ENCODE data around the gene SRGAP2B. TPM values are rescaled to one million over a fixed set of nuclear protein-coding genes. Genes with fewer than 3 reads are reported as not detected.
A peak's percentile ranks its signal among the peaks of the same experiment; 100 is the strongest.
"Not testable (repeated sequence)": the region's sequence is repeated elsewhere in the genome, so short reads cannot be mapped to it uniquely, and the experiment has no call there.

SRGAP2B gene
- total RNA-seq (10 to 100 TPM; 33.2 to 49.8 TPM), polyA plus RNA-seq (10 to 100 TPM in 1 of 2 donors, 1 to 10 TPM in 1; 5.8 to 17.5 TPM)
- long read RNA-seq, donor 1, partial matches to known transcripts, result 6 of 7 reads
- long read RNA-seq, donor 1, other reads (novel, unspliced or antisense), result 0 of 7 reads
- long read RNA-seq, donor 2, result 0 reads
- long read RNA-seq, donor 3, result 0 reads
- long read RNA-seq, donor 4, result 0 reads
- long read RNA-seq, donor 5, partial matches to known transcripts, result 5 of 5 reads
- long read RNA-seq, donor 5, other reads (novel, unspliced or antisense), result 0 of 5 reads

DNA sequence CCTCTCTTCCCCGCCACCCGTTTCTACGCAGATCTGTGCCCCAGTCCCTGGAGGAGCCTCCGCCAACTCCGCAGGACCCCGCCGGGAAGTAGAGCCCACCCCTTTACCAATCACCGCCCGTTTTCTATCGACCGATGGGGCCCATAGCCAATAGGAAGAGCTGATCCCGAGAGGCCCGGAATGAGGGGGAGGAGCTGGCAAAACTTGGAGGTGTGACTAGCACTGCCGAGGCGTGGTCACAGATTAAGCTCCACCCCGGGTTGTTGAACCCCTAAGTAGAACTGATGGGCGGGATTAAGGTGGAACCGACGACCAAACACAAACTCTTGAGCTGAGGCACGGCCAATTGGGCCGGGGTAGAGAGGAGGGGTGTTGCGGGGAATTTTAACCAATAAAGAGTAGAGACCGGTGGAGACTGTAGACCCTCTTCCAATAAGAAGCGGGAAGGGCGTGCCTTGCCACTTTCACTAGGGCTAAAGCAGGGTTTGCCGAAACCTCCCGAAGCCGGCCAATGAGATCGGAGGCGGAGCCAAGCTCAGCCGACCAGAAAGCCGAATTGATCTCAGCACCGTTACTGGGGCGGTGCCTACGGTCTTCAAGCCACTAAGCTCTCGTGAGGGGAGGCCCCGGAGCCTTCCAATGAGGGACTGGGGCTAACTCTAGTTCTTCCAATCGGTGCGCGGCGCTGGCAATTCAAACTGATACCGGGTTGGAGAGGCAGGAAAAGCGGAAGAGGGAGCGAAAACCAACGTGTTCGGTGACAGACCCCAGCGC lies at the start of gene SRGAP2B, which contains the start of gene FAM72D:
SRGAP2B (minus strand) TSS at position 45 of the 774 bp plus-strand sequence. CDS start 2,427 bp downstream, outside the sequence.
FAM72D (plus strand) TSS at position 691 of the 774 bp plus-strand sequence. CDS start 874 bp downstream, outside the sequence.
- ATAC-seq (ENCODE audit: insufficient read depth, low FRiP score), result peak; percentile 86
- Histone ChIP-seq H3K4me3 (peak within 1 kb of the TSS; percentile 44), H3K27ac (ENCODE audit: low read depth in 1 of 2, low read length in 1 of 2) (peak within 1 kb of the TSS in 1 of 2 donors; percentile 56)
- not testable (repeated sequence) for H3K9ac ChIP-seq (ENCODE audit: insufficient read depth in 1 of 2, low read length in 2 of 2); DNase-seq; H3K9me3 ChIP-seq (ENCODE audit: control insufficient read depth in 4 of 4, insufficient read depth in 3 of 4, low read length in 3 of 4); H3K4me1 ChIP-seq (ENCODE audit: control insufficient read depth in 5 of 5, insufficient read depth in 5 of 5, low read length in 5 of 5); H3K27me3 ChIP-seq (ENCODE audit: control insufficient read depth in 3 of 3, insufficient read depth in 3 of 3, low read length in 2 of 3); H3K36me3 ChIP-seq (ENCODE audit: control insufficient read depth in 4 of 4, insufficient read depth in 4 of 4, low read length in 4 of 4)
- WGBS, 2 donors, result no CpG with 5 or more reads among the region's 47 CpGs

DNA sequence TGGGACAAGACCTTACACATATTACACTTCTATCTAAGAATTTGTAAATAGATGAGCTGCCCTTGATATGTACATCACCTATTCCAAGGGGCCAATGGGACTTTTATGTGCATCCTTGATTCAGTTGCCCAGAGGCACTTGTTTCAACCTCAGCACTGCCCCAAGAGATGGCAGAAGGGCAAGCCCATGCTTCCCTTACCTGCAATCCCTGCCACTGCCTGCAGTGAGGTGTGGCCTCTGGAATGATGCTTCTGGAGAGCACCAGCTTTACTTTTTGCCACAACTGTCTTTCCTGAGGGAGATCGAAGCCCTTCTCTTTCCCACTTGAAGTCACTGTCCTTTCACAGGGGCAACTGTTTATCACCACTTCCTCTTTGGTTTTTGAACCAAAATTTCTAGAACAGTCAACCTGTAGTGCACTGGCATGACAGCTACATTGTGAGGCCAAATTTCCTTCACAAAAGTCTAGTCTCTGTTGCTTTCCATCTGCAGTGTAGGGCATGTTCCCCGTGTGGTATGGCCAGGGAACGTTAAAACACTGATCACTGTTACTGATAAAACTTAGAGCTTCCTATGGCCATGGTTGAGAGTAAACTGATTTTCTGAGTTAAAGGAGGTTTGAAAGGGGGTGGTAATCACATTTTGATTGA lies 49.3 kb upstream of the SRGAP2B start:
- H3K9me3 ChIP-seq (ENCODE audit: control insufficient read depth in 4 of 4, insufficient read depth in 3 of 4, low read length in 3 of 4); H3K4me3 ChIP-seq; ATAC-seq (ENCODE audit: insufficient read depth, low FRiP score); H3K27ac ChIP-seq (ENCODE audit: low read depth in 1 of 2, low read length in 1 of 2); H3K36me3 ChIP-seq (ENCODE audit: control insufficient read depth in 4 of 4, insufficient read depth in 4 of 4, low read length in 4 of 4); DNase-seq; H3K9ac ChIP-seq (ENCODE audit: insufficient read depth in 1 of 2, low read length in 2 of 2); H3K4me1 ChIP-seq (ENCODE audit: control insufficient read depth in 5 of 5, insufficient read depth in 5 of 5, low read length in 5 of 5); H3K27me3 ChIP-seq (ENCODE audit: control insufficient read depth in 3 of 3, insufficient read depth in 3 of 3, low read length in 2 of 3): not testable (repeated sequence)
- 17 to 18% methylated on average over 1 of the region's 3 CpGs for WGBS, 2 donors

DNA sequence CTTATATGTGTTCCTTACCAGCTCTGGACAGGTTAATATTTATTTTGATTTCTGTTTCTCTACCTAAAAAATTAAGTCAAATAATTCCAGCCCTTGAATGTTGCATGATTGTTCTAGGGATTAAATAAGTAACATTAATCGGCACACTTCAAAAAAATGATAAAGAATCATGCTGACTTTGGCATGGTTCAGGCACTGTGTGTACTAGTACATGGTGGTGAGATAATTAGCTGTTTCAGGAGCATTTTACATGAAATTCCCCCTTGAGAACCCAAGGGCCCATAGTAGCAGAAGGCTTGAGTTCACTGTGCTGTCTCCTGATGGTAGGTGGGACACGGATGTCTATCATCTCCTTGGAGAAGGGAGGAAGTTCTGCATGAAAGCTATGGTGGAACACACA lies 45.4 kb upstream of the SRGAP2B start:
- not testable (repeated sequence) for DNase-seq; ATAC-seq (ENCODE audit: insufficient read depth, low FRiP score); H3K4me3 ChIP-seq; H3K27me3 ChIP-seq (ENCODE audit: control insufficient read depth in 3 of 3, insufficient read depth in 3 of 3, low read length in 2 of 3); H3K4me1 ChIP-seq (ENCODE audit: control insufficient read depth in 5 of 5, insufficient read depth in 5 of 5, low read length in 5 of 5); H3K36me3 ChIP-seq (ENCODE audit: control insufficient read depth in 4 of 4, insufficient read depth in 4 of 4, low read length in 4 of 4); H3K9ac ChIP-seq (ENCODE audit: insufficient read depth in 1 of 2, low read length in 2 of 2); H3K9me3 ChIP-seq (ENCODE audit: control insufficient read depth in 4 of 4, insufficient read depth in 3 of 4, low read length in 3 of 4); H3K27ac ChIP-seq (ENCODE audit: low read depth in 1 of 2, low read length in 1 of 2)
- 100% methylated on average over 1 of the region's 2 CpGs; no CpG with 5 or more reads in 1 of the 2 donors for WGBS, 2 donors

DNA sequence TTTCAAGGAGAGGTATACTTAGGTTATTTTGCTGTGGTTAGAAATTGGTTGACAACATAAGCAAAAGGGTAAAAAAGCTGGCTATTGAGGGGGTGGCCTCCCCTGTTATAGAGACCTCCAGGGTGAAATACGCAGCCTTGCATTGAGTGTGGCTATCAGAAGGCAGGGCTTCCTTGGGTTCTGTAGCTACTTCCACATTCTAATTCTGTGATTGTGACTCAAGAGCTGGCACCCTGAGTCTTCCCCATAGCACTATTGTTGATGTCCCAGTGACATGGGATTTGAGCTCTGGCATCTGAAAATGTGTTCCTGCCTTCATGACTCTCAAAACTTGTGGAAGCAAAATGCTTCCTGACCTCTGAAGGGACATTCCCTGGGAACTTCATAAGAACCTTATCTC lies 39.3 kb upstream of the SRGAP2B start:
- not testable (repeated sequence) for H3K27ac ChIP-seq (ENCODE audit: low read depth in 1 of 2, low read length in 1 of 2); H3K36me3 ChIP-seq (ENCODE audit: control insufficient read depth in 4 of 4, insufficient read depth in 4 of 4, low read length in 4 of 4); H3K4me3 ChIP-seq; H3K27me3 ChIP-seq (ENCODE audit: control insufficient read depth in 3 of 3, insufficient read depth in 3 of 3, low read length in 2 of 3); H3K9me3 ChIP-seq (ENCODE audit: control insufficient read depth in 4 of 4, insufficient read depth in 3 of 4, low read length in 3 of 4); DNase-seq; H3K9ac ChIP-seq (ENCODE audit: insufficient read depth in 1 of 2, low read length in 2 of 2); H3K4me1 ChIP-seq (ENCODE audit: control insufficient read depth in 5 of 5, insufficient read depth in 5 of 5, low read length in 5 of 5)
- peak; percentile 27 for ATAC-seq (ENCODE audit: insufficient read depth, low FRiP score)
- WGBS, 2 donors, result no CpG with 5 or more reads among the region's 1 CpG

DNA sequence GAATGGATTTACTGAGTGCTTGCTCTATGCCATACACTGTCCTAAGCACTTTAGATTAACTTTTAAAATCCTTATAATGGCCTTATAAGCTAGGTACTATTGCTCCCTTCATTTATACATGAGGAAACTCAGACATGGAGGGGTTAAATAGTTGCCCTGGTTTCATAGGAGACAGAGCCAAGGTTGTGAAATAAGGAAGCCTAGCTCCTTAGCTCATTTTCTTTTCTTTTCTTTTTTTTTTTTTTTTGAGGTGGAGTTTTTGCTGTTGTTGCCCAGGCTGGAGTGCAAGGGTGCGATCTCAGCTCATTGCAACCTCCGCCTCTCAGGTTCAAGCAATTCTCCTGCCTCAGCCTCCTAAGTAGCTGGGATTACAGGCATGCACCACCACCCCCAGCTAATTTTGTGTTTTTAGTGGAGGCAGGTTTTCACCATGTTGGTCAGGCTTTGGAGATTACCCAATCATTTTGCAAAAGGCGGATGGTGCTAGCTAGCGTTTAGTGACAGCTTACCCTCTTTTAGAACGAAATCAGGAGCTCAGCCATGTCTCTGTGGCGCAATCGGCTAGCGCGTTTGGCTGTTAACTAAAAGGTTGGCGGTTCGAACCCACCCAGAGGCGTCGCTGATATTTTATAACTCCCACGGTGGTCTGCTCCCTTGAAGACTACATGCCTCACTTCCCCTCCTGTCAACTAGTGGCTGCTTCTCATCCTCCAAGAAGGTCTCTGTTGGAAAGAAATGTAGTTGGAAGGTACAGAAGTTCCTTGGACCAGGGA lies 33.8 kb upstream of the SRGAP2B start:
- not testable (repeated sequence) for H3K27ac ChIP-seq (ENCODE audit: low read depth in 1 of 2, low read length in 1 of 2); H3K4me1 ChIP-seq (ENCODE audit: control insufficient read depth in 5 of 5, insufficient read depth in 5 of 5, low read length in 5 of 5); H3K4me3 ChIP-seq; H3K9ac ChIP-seq (ENCODE audit: insufficient read depth in 1 of 2, low read length in 2 of 2); H3K36me3 ChIP-seq (ENCODE audit: control insufficient read depth in 4 of 4, insufficient read depth in 4 of 4, low read length in 4 of 4); H3K9me3 ChIP-seq (ENCODE audit: control insufficient read depth in 4 of 4, insufficient read depth in 3 of 4, low read length in 3 of 4); H3K27me3 ChIP-seq (ENCODE audit: control insufficient read depth in 3 of 3, insufficient read depth in 3 of 3, low read length in 2 of 3)
- DNase-seq, result peak in 2 of 3 donors; percentile 12 to 23
- WGBS, 2 donors, result 33 to 38% methylated on average over 12 to 13 of the region's 14 CpGs
- ATAC-seq (ENCODE audit: insufficient read depth, low FRiP score), result peak; percentile 50

DNA sequence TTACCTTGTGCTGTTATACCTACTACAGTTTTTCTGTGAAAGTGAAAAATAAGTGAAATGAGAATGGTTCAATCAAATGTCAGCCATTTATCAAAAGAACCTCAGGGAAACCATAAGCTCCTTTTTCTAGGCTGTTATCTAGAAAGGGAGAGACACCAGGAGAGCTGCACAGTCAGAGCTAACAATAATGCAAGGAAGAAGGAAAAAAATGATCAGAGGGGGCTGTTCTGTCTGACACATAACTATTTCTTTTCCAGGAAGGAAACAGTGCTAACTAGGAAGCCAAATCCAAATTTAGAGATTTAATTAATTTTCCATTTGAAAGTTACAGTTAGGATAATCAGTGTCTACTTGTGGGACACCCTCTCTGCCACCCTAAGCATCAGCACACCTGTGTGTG lies 32.0 kb upstream of the SRGAP2B start:
- not testable (repeated sequence) for ATAC-seq (ENCODE audit: insufficient read depth, low FRiP score); H3K4me3 ChIP-seq; H3K9me3 ChIP-seq (ENCODE audit: control insufficient read depth in 4 of 4, insufficient read depth in 3 of 4, low read length in 3 of 4); H3K4me1 ChIP-seq (ENCODE audit: control insufficient read depth in 5 of 5, insufficient read depth in 5 of 5, low read length in 5 of 5); H3K36me3 ChIP-seq (ENCODE audit: control insufficient read depth in 4 of 4, insufficient read depth in 4 of 4, low read length in 4 of 4); H3K9ac ChIP-seq (ENCODE audit: insufficient read depth in 1 of 2, low read length in 2 of 2); H3K27me3 ChIP-seq (ENCODE audit: control insufficient read depth in 3 of 3, insufficient read depth in 3 of 3, low read length in 2 of 3); DNase-seq; H3K27ac ChIP-seq (ENCODE audit: low read depth in 1 of 2, low read length in 1 of 2)

DNA sequence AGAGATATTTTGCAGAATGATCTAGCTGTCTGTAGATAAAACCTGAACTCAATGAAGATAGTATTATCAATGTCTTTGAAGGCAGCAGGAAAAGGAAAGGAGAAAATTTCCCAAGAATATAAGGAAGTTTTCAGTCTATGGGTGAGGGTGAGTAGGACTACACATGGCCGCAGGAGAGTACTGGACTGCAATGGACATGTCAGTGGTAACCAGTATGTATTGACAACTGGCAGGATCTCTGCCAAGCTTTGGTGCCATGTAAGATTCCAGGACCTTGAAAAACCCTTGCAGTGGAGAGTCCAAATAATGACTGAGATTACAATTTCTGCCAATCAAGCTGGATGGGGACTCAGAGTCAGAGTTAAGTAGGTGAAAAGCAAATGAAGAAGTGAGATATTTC lies 30.0 kb upstream of the SRGAP2B start:
- not testable (repeated sequence) for H3K36me3 ChIP-seq (ENCODE audit: control insufficient read depth in 4 of 4, insufficient read depth in 4 of 4, low read length in 4 of 4); H3K27me3 ChIP-seq (ENCODE audit: control insufficient read depth in 3 of 3, insufficient read depth in 3 of 3, low read length in 2 of 3); H3K4me1 ChIP-seq (ENCODE audit: control insufficient read depth in 5 of 5, insufficient read depth in 5 of 5, low read length in 5 of 5); DNase-seq; ATAC-seq (ENCODE audit: insufficient read depth, low FRiP score); H3K9ac ChIP-seq (ENCODE audit: insufficient read depth in 1 of 2, low read length in 2 of 2); H3K9me3 ChIP-seq (ENCODE audit: control insufficient read depth in 4 of 4, insufficient read depth in 3 of 4, low read length in 3 of 4); H3K4me3 ChIP-seq; H3K27ac ChIP-seq (ENCODE audit: low read depth in 1 of 2, low read length in 1 of 2)
- no CpG with 5 or more reads among the region's 1 CpG for WGBS, 2 donors
